UCSD-AML1 (cell line): ENCODE measurements around the gene CIB4.

Experiments
- DNase-seq: peaks from one replicate; lab custom pipeline; 2025; ENCODE audit not compliant: unreplicated experiment; lab: John Stamatoyannopoulos, UW

Gene CIB4

GRCh38 chr2:26555246-26556133 lies 85.7 kb downstream of the CIB4 start:
- no peak for DNase-seq

DNA sequence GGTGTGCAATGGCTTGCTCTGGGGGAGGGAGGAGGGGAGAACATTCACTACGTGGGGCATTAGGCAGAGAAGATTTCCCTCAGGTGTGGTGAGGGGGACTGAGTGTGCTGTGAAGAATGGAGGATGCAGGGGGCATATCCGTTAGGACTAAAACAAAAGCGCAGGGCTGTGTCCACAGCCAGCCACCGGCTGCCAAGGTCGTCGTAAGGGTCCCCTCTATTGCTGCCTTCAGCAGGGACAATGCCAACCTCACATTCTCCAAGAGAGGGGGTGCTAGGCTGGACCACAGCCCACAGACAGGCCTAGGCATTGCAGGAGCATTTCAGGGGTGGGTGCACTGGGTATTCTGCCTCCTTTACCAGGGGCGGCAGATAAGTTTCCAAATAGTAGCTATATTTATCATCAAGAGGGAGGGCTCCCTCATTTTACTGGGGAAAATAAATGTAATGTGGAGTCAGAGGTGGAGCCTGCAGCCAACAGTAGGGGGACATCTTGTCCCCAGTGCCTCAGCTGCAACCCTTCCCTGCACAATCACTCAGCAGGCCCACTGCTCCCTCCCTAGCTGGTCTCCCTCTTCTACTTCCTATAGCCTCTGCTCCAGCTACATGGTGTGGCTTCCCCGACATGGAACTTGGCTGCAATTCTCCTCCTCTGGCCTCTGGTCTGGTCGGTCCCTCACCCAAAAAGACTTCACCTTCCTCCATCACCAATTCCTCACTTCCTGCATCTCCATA lies 88.4 kb downstream of the CIB4 start:
- DNase-seq, result no peak

- no peak for DNase-seq
Observed at GRCh38 chr2:26550276-26551015, 90.7 kb downstream of the CIB4 start.

DNA sequence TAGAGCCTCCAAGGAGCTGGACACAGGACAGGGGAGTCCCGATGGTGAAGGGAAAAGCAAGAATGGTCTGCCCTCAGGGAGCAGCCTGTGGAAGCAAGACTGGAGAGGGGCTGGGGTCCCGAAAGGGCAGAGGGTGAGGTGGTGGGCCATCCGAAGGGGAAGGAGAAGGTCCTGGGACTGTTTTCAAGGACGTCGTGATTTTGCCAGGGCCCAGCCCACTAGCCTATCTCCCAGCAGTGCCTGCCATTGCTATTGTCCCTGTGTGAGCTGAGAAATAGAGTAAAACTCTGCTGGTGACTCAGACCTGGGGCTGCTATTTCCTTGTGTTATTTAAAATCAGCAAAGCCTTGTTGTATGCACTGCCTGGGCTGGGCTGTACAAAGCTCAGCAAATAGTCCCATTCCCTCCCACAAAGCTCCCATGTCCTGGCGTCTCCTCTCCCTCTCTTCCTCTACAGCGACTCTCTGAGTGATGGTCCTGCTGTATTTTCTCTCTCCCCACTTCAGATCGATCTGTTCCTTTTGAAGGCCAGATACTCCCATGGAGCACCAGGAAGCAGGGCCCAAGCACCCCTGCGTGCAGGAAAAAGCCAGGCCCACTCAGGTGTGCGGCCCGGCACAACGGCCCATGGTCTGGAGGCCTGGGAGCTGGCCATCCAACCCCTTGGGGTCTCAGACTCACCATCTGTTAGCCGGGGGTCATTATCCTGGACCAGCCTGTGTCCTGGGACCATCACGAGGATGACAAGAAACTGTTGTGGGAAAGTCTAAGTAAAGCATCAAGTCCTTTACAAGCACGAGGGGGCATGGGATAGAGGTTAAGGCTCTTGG lies 98.3 kb downstream of the CIB4 start:
- DNase-seq, result no peak

- no peak for DNase-seq
Observed at GRCh38 chr2:26542194-26542455, 99.0 kb downstream of the CIB4 start.

- DNase-seq, result no peak
Observed at GRCh38 chr2:26541401-26542193, 99.6 kb downstream of the CIB4 start.

- DNase-seq, result no peak
Observed at GRCh38 chr2:26540961-26541360, 100.2 kb downstream of the CIB4 start.

GRCh38 chr2:26540306-26540705 lies 100.9 kb downstream of the CIB4 start:
- DNase-seq, result no peak

GRCh38 chr2:26537826-26538475 lies 103.2 kb downstream of the CIB4 start:
- DNase-seq, result no peak

GRCh38 chr2:26537069-26537825 lies 103.9 kb downstream of the CIB4 start:
- DNase-seq, result no peak

DNA sequence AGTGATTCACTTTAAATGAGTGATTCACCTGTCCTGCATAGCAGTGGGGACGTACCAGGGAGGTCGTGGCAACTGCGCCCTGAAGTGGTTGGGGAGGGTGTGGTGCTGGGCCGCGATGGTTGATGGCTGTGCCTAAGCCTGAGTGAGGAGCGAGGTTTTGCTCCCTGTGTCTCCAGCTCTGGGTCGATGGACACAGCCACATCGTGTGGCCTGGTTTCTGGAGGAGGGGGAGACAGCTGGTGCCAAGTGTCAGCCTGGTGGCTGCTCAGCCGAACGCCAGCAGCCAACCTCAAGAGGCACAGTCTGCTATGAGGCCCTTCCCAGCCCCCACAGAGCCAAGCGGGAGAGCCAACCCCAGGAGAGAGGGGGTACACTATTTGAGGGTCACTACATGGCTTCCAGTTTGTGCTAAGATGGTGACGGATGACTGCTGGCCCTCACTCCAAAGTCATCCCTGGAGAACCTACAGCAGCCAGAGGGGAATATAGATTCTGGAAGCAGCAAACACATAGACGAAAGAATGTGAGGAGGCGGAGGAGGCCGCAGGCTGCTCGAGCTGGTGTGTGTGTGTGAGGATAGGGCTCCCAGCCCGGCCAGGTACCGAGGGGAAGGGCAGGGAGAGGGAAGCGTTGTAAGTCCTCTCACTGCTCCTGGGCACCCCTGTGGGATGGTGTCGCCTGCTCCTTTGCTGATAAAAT lies 104.6 kb downstream of the CIB4 start:
- DNase-seq, result no peak

GRCh38 chr2:26535663-26536275 lies 105.4 kb downstream of the CIB4 start:
- DNase-seq, result no peak

GRCh38 chr2:26534865-26535662 lies 106.1 kb downstream of the CIB4 start:
- no peak for DNase-seq

- no peak for DNase-seq
Observed at GRCh38 chr2:26534098-26534864, 106.9 kb downstream of the CIB4 start.

DNA sequence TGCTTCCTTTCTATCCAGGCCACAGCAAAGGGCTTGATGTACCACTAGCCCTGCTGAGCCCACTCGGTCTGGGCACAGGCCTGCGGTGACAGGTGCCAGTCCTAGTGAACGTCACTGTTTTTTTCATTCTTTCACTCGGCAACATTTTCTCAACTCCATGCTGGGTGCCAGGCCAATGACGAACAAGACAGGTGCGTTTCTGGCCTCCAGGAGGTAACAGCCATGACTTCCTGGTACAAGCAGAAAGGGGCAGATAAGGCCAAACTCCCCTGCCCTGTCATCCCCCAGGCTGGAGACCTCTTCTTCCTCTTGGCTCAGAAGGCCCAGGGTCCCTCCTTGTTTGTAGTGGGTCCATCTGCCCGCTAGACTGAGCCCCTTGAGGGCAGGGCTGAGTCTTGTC lies 107.5 kb downstream of the CIB4 start:
- DNase-seq, result no peak
